HepG2 (cell line): ENCODE data around the gene OASL.

ENCODE experiments used
- HNF4G ChIP-seq, 2 experiments: sonication (generic) in 1 of 2; formaldehyde crosslinking in 1 of 2; IDR thresholded peaks; 2 replicates each; pipeline versions ENCODE4 v1.4.0 to v1.6.1; 2011 to 2020; ENCODE audit warnings: borderline replicate concordance in 2 of 2, low read depth in 2 of 2, mild to moderate bottlenecking in 2 of 2, low read length in 1 of 2, missing genetic modification reagents in 1 of 2, moderate library complexity in 1 of 2
- MEIS1 ChIP-seq: sonication (generic); formaldehyde crosslinking; IDR thresholded peaks from 2 replicates; pipeline ENCODE4 v1.9.0; 2021; ENCODE audit warnings: mild to moderate bottlenecking, missing genetic modification reagents, moderate library complexity, borderline replicate concordance
- NR3C1 ChIP-seq: sonication (generic); formaldehyde crosslinking; IDR thresholded peaks from 2 replicates; pipeline ENCODE4 v1.4.0; 2020; ENCODE audit warnings: missing genetic modification reagents
- PAF1 ChIP-seq: IDR thresholded peaks from 2 replicates; pipeline ENCODE4 v1.6.1; 2016; ENCODE audit warnings: missing genetic modification reagents, missing compliant biosample characterization
- RORA ChIP-seq: sonication (generic); formaldehyde crosslinking; IDR thresholded peaks from 2 replicates; pipeline ENCODE4 v1.5.0; 2020; ENCODE audit warnings: mild to moderate bottlenecking, missing genetic modification reagents, moderate library complexity
- TF ChIP-seq, protein P1 (sequence below): sonication (generic); formaldehyde crosslinking; IDR thresholded peaks from 2 replicates; pipeline ENCODE4 v1.5.0; 2020; ENCODE audit warnings: missing genetic modification reagents
- TF ChIP-seq, protein P2 (sequence below), 2 experiments: sonication (generic) in 1 of 2; formaldehyde crosslinking in 1 of 2; IDR thresholded peaks; 2 replicates each; pipeline versions ENCODE4 v1.5.1 to v1.6.1; 2011 to 2020; ENCODE audit warnings: borderline replicate concordance in 1 of 2, low read depth in 1 of 2, low read length in 1 of 2, mild to moderate bottlenecking in 1 of 2, missing genetic modification reagents in 1 of 2, moderate library complexity in 1 of 2
- TF ChIP-seq, protein P3 (sequence below): sonication (generic); formaldehyde crosslinking; IDR thresholded peaks from 2 replicates; pipeline ENCODE4 v1.5.0; 2020; ENCODE audit warnings: mild to moderate bottlenecking, missing genetic modification reagents, moderate library complexity

DNA sequence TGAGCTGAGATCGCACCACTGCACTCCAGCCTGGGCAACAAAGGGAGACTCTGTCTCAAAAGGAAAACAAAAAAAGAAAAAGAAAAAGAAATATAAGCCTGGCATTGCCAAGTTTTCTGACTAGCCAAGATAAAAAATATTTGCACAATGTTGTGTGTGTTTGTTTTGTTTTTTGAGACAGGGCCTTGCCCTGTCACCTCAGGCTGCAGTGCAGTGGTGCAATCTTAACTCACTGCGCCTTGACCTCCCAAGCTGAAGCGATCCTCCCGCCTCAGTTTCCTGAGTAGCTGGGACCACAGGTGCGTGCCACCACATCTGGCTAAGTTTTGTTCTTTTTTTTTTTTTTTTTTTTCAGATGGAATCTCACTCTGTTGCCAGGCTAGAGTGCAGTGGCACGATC, 17.3 kb downstream of the OASL start:
- TF ChIP-seq HNF4G (IDR thresholded peaks at IDR 0.05; ENCODE audit: borderline replicate concordance, low read depth, low read length) = no peak
- TF ChIP-seq HNF4G (CRISPR knock-in tag; IDR thresholded peaks at IDR 0.05; ENCODE audit: borderline replicate concordance, low read depth) = no peak
- no peak for TF ChIP-seq RORA (CRISPR knock-in tag)
- TF ChIP-seq, protein P1, sequence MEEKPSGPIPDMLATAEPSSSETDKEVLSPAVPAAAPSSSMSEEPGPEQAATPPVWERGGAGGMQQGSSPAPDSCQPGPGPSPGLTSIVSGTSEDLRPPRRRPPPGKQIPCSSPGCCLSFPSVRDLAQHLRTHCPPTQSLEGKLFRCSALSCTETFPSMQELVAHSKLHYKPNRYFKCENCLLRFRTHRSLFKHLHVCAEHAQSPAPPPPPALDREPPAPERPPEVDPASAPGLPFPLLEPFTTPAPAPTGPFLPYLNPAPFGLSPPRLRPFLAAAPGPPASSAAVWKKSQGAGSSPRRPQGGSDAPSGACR = no peak
- TF ChIP-seq MEIS1 (CRISPR knock-in tag) = no peak
- no peak for TF ChIP-seq PAF1
- no peak for TF ChIP-seq NR3C1 (CRISPR knock-in tag)
- TF ChIP-seq, protein P2, sequence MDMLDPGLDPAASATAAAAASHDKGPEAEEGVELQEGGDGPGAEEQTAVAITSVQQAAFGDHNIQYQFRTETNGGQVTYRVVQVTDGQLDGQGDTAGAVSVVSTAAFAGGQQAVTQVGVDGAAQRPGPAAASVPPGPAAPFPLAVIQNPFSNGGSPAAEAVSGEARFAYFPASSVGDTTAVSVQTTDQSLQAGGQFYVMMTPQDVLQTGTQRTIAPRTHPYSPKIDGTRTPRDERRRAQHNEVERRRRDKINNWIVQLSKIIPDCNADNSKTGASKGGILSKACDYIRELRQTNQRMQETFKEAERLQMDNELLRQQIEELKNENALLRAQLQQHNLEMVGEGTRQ (IDR thresholded peaks at IDR 0.05; ENCODE audit: low read depth, low read length) = no peak
- TF ChIP-seq, protein P2 (CRISPR knock-in tag; IDR thresholded peaks at IDR 0.05; ENCODE audit: borderline replicate concordance) = no peak
- TF ChIP-seq, protein P3, sequence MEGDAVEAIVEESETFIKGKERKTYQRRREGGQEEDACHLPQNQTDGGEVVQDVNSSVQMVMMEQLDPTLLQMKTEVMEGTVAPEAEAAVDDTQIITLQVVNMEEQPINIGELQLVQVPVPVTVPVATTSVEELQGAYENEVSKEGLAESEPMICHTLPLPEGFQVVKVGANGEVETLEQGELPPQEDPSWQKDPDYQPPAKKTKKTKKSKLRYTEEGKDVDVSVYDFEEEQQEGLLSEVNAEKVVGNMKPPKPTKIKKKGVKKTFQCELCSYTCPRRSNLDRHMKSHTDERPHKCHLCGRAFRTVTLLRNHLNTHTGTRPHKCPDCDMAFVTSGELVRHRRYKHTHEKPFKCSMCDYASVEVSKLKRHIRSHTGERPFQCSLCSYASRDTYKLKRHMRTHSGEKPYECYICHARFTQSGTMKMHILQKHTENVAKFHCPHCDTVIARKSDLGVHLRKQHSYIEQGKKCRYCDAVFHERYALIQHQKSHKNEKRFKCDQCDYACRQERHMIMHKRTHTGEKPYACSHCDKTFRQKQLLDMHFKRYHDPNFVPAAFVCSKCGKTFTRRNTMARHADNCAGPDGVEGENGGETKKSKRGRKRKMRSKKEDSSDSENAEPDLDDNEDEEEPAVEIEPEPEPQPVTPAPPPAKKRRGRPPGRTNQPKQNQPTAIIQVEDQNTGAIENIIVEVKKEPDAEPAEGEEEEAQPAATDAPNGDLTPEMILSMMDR (CRISPR knock-in tag) = no peak
